Measurements from ENCODE around the gene PGGHG.

PGGHG gene

GRCh38 chr11:250274-250673 is 38.7 kb upstream of the PGGHG start:
- Histone ChIP-seq H3K27ac (ENCODE audit: poor library complexity, severe bottlenecking) (no peak overlapping the region), H3K36me3 (ENCODE audit: low read depth) (peaks cover 67% of the 10 kb centered on the region), H3K9me3 (ENCODE audit: severe bottlenecking) (no peaks in the 10 kb centered on the region), H3K4me1 (ENCODE audit: insufficient read depth, poor library complexity, severe bottlenecking) (no peaks in the 10 kb centered on the region), H3K4me3 (ENCODE audit: severe bottlenecking) (no peak overlapping the region), H3K27me3 (ENCODE audit: insufficient read depth, poor library complexity, severe bottlenecking) (no peaks in the 10 kb centered on the region)
- ATAC-seq (ENCODE audit: low read depth) (no peak), DNase-seq (ENCODE audit: low spot score) (no peak)
- TF ChIP-seq CTCF (IDR thresholded peaks at IDR 0.05; ENCODE audit: poor library complexity, severe bottlenecking) = no peak

- H3K4me3 ChIP-seq (ENCODE audit: severe bottlenecking) = no peak overlapping the region
- ATAC-seq (ENCODE audit: low read depth) (no peak), DNase-seq (ENCODE audit: low spot score) (no peak)
- no peak overlapping the region for H3K27ac ChIP-seq (ENCODE audit: poor library complexity, severe bottlenecking)
- peak; percentile 34 for TF ChIP-seq CTCF (IDR thresholded peaks at IDR 0.05; ENCODE audit: poor library complexity, severe bottlenecking)
- H3K36me3 ChIP-seq (ENCODE audit: low read depth) = peaks cover 61% of the 10 kb centered on the region
- H3K27me3 ChIP-seq (ENCODE audit: insufficient read depth, poor library complexity, severe bottlenecking) = no peaks in the 10 kb centered on the region
- H3K9me3 ChIP-seq (ENCODE audit: severe bottlenecking) = no peaks in the 10 kb centered on the region
- no peaks in the 10 kb centered on the region for H3K4me1 ChIP-seq (ENCODE audit: insufficient read depth, poor library complexity, severe bottlenecking)
Measured at GRCh38 chr11:250740-251299, 38.1 kb upstream of the PGGHG start.

GRCh38 chr11:251550-251949 is 37.4 kb upstream of the PGGHG start:
- no peak overlapping the region for H3K27ac ChIP-seq (ENCODE audit: poor library complexity, severe bottlenecking)
- no peaks in the 10 kb centered on the region for H3K27me3 ChIP-seq (ENCODE audit: insufficient read depth, poor library complexity, severe bottlenecking)
- no peak for TF ChIP-seq CTCF (IDR thresholded peaks at IDR 0.05; ENCODE audit: poor library complexity, severe bottlenecking)
- ATAC-seq (ENCODE audit: low read depth) (no peak), DNase-seq (ENCODE audit: low spot score) (no peak)
- H3K9me3 ChIP-seq (ENCODE audit: severe bottlenecking) = no peaks in the 10 kb centered on the region
- no peak overlapping the region for H3K4me3 ChIP-seq (ENCODE audit: severe bottlenecking)
- H3K4me1 ChIP-seq (ENCODE audit: insufficient read depth, poor library complexity, severe bottlenecking) = no peaks in the 10 kb centered on the region
- H3K36me3 ChIP-seq (ENCODE audit: low read depth) = peaks cover 54% of the 10 kb centered on the region

- H3K27me3 ChIP-seq (ENCODE audit: insufficient read depth, poor library complexity, severe bottlenecking) = no peaks in the 10 kb centered on the region
- peaks cover 43% of the 10 kb centered on the region for H3K36me3 ChIP-seq (ENCODE audit: low read depth)
- ATAC-seq (ENCODE audit: low read depth) = no peak
- H3K9me3 ChIP-seq (ENCODE audit: severe bottlenecking) = no peaks in the 10 kb centered on the region
- no peak overlapping the region for H3K4me3 ChIP-seq (ENCODE audit: severe bottlenecking)
- no peak for TF ChIP-seq CTCF (IDR thresholded peaks at IDR 0.05; ENCODE audit: poor library complexity, severe bottlenecking)
- DNase-seq (ENCODE audit: low spot score) = no peak
- no peaks in the 10 kb centered on the region for H3K4me1 ChIP-seq (ENCODE audit: insufficient read depth, poor library complexity, severe bottlenecking)
- H3K27ac ChIP-seq (ENCODE audit: poor library complexity, severe bottlenecking) = no peak overlapping the region
Measured at GRCh38 chr11:252666-253065, 36.3 kb upstream of the PGGHG start.

GRCh38 chr11:253160-253885 is 35.6 kb upstream of the PGGHG start:
- TF ChIP-seq CTCF (IDR thresholded peaks at IDR 0.05; ENCODE audit: poor library complexity, severe bottlenecking) = no peak
- DNase-seq (ENCODE audit: low spot score) = no peak
- Histone ChIP-seq H3K4me3 (ENCODE audit: severe bottlenecking) (no peak overlapping the region), H3K4me1 (ENCODE audit: insufficient read depth, poor library complexity, severe bottlenecking) (no peaks in the 10 kb centered on the region), H3K36me3 (ENCODE audit: low read depth) (peaks cover 36% of the 10 kb centered on the region), H3K27ac (ENCODE audit: poor library complexity, severe bottlenecking) (no peak overlapping the region), H3K27me3 (ENCODE audit: insufficient read depth, poor library complexity, severe bottlenecking) (no peaks in the 10 kb centered on the region), H3K9me3 (ENCODE audit: severe bottlenecking) (no peaks in the 10 kb centered on the region)
- 0 out of 3 replicates have a peak, but pooled peaks have one; percentile 29 for ATAC-seq (ENCODE audit: low read depth)

All from RWPE2 (cell line).